Suprapubic skin (tissue), 3 donors: ENCODE measurements around the gene ZNF521.

Experiments used
- CTCF ChIP-seq, 2 donors: fragments of 200-600 bp in 1 of 2; fragments of 450-650 bp in 1 of 2; sonication (generic) in 1 of 2; IDR thresholded peaks; one replicate each; pipeline ENCODE4 v1.5.1; 2016 to 2019; ENCODE audit warnings: antibody characterized with exemption in 2 of 2, mild to moderate bottlenecking in 1 of 2, moderate library complexity in 1 of 2
- POLR2AphosphoS5 ChIP-seq, 3 donors: sonication (generic); formaldehyde crosslinking; IDR thresholded peaks; one replicate each; pipeline ENCODE4 v1.6.1; 2017; ENCODE audit warnings: antibody characterized with exemption in 3 of 3

- TF ChIP-seq CTCF (IDR thresholded peaks at IDR 0.05) (no peak), POLR2AphosphoS5 (IDR thresholded peaks at IDR 0.05) (no peak)
Observed at GRCh38 chr18:25164211-25164847, 187.6 kb downstream of the ZNF521 start.
